ENCODE measurements around the gene SLC26A11. TPM values are rescaled to one million over a fixed set of nuclear protein-coding genes. Genes with fewer than 3 reads are reported as not detected.
"Not testable (repeated sequence)": the region's sequence is repeated elsewhere in the genome, so short reads cannot be mapped to it uniquely, and the experiment has no call there.

SLC26A11 gene
- total RNA-seq, 1 experiment from 2014 or later: 19.0 TPM

DNA sequence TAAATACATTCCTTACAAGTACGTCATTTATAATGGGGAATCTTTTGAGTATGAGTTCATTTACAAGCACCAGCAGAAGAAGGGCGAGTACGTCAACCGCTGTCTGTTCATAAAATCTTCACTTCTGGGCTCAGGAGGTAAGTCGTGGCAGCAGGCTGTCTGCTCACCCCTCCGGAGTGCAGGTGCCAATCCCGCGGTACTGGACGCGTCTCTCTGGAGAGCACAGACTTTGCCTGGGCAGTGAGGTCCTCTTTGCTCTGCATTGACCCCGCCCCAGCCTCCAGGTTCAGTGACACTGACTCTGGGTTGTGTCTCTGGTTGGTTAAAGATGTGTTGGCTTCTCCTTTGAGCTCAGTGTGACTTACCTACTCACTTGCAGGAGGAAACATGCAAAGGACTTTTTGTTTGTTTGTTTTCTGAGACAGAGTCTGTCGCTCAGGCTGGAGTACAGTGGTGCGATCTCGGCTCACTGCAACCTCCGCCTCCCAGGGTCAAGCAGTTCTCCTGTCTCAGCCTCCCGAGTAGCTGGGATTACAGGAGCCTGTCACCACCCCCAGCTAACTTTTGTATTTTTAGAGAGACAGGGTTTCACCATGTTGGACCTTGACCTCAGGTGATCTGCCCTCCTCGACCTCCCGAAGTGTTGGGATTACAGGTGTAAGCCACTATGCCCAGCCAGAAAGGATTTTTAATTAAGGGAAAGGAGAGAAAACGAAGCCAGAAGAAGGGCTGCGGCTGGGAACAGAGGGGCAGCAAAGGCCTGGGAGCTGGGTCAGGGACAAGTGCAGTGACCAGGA, 71.7 kb downstream of the SLC26A11 start:
- DNase-seq (ENCODE audit: low spot score): no peak
- in situ Hi-C loops (cut with HindIII; ENCODE audit: low sequenced_read_pairs): no loop called here

DNA sequence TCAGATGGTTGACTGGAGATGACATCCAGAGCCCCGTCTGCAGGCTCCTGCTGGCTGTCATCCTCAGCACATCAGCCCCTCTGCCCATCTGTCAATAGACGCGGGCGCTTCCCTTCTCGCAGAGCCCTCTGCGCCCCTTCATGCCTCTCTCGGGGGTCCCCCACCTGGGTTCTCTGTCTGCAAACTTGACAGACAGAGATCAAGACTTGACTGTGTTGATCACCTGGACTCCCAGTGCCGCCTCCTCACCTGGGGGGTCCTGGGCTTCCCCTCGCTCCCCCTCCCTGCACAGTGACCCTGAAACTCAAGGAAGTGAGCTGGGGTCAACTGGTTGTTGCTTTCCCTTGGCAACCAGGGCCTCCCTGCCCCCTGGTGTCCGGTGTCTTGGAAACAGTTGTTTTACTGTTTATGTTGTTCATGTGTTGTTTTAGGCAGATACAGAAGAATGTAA, 72.3 kb downstream of the SLC26A11 start:
- in situ Hi-C loops (cut with HindIII; ENCODE audit: low sequenced_read_pairs): no loop called here
- DNase-seq (ENCODE audit: low spot score): no peak

DNA sequence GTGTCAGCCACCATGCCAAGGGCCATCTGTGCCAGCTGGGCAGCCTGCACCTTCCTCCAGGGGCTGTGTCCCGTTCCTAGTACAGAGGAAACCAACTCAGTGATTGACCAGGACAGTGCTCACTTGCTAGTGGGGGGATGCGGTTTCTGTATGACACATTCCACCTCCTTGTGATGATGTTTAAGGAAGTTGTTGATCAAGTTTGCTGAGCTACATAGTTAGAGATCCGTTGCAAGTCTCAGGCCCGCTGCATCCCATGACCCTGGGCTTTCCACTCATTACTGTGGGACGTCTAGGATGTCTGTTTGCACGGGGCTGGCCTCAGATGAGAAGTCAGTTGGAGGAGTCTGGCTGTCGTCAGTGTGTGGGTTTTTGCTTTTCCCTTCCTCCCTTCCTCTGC, 74.0 kb downstream of the SLC26A11 start:
- no peak for DNase-seq (ENCODE audit: low spot score)
- in situ Hi-C loops (cut with HindIII; ENCODE audit: low sequenced_read_pairs): no loop called here

DNA sequence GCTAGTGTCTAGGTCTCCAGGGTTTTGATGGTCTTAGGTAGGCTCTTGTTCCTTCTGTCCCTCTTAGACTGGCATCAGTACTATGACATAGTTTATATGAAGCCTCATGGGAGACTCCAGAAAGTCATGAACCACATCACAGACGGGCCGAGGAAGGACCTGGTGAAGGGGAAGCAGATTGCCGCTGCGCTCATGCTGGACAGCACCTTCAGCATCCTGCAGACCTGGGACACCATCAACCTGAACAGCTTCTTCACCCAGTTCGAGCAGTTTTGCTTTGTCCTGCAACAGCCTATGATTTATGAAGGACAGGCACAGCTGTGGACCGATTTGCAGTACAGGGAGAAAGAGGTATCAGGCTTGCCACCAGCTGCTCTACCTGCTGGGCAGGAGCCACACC, 74.4 kb downstream of the SLC26A11 start:
- in situ Hi-C loops (cut with HindIII; ENCODE audit: low sequenced_read_pairs): no loop called here
- no peak for DNase-seq (ENCODE audit: low spot score)

DNA sequence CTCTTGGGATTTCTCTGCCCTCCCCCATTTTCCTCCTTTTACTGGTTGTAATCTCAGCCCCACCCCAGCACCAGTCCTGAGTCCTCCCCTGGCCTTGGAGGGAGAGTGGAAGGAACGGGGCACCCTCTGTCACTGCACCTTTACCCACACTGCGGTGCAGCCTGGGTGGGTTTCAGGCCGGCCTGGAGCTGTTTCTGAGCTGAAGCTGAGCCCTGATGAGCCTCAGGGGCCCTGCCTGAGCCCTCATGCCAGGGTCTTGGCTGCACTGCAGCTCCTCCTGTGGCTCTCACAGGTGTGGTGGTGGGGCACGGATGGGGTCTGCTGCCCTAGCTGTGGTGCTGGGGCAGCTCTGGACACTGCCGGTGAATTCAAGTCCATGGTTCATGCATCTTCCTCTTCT, 74.9 kb downstream of the SLC26A11 start:
- no peak for DNase-seq (ENCODE audit: low spot score)
- in situ Hi-C loops (cut with HindIII; ENCODE audit: low sequenced_read_pairs): no loop called here

DNA sequence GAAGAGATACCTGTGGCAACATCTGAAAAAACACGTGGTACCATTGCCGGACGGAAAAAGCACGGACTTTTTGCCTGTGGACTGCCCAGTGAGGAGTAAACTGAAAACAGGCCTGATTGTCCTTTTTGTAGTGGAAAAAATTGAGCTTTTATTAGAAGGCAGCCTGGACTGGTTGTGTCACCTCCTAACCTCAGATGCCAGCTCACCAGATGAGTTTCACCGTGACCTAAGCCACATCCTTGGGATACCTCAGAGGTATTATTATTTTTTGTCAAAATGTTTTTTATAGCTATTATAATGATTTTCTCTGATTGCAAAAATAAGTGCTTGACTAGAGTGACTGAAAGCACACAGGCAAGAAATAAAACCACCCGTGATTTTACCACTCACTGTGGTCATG, 75.3 kb downstream of the SLC26A11 start:
- DNase-seq (ENCODE audit: low spot score): no peak
- in situ Hi-C loops (cut with HindIII; ENCODE audit: low sequenced_read_pairs): no loop called here

DNA sequence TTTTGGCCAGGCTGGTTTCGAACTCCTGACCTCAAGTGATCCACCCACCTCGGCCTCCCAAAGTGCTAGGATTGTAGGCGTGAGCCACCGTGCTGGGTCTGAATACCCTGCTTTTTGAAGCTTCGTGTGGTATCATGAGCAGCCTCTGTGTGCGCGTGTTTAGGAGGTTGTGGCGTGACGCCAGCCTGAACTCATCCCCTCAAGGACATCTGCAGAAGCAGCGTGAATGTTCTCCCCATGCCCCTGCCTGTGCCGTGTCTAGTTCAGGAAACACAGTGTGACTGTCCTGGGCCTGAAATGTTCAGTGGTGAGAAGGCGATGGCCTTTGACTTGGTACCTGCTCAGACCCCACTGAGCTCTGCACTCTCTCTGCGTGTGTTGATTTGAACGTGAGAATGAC, 76.0 kb downstream of the SLC26A11 start:
- in situ Hi-C loops (cut with HindIII; ENCODE audit: low sequenced_read_pairs): no loop called here
- no peak for DNase-seq (ENCODE audit: low spot score)

DNA sequence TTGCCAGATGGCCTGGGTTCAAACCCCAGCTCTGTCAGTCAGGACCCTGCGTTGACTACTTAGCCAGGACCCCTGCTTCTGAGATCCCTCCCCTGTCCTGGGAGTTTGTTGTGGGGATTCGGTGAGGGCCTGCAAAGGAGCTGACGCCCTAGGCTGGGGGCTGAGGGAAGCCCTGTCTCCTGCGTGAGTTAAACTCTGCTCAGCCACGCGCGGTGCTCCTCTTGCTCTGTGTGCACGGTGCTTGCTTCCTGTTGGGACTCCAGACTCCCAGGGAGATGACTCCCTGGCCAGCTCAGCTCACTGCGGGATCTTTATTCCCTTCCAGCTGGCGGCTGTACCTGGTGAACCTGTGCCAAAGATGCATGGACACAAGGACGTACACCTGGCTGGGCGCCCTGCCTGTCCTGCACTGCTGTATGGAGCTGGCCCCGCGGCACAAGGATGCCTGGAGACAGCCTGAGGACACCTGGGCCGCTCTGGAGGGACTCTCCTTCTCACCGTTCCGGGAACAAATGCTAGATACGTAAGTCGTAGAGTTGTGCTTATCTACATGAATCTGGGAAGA, 77.9 kb downstream of the SLC26A11 start:
- in situ Hi-C loops (cut with HindIII; ENCODE audit: low sequenced_read_pairs): no loop called here
- no peak for DNase-seq (ENCODE audit: low spot score)

DNA sequence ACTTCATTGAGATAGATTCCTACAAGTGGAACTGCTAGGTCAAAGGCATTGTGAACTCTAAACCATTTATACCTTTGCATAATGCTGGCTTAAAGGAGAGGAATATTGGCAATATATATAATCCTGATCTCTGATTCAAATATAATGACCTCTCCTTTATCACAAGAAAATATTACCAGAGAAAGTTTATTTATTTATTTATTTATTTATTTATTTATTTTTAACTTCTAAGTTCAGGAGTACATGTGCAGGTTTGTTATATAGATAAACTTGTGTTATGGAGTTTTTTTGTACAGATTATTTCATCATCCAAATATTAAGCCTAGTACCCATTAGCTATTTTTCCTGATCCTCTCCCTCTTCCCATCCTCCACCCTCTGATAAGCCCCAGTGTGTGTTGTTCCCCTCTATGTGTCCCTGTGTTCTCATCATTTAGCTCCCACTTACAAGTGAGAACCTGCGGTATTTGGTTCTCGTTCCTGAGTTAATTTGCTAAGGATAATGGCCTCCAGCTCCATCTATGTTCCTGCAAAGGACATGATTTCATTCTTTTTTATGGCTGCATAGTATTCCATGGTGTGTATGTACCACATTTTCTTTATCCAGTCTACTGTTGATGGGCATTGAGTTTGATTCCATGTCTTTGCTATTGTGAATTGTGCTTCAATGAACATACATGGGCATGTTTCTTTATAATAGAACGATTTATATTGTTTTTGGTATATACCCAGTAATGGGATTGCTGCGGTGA, 79.3 kb downstream of the SLC26A11 start:
- DNase-seq (ENCODE audit: low spot score); in situ Hi-C loops (cut with HindIII; ENCODE audit: low sequenced_read_pairs): not testable (repeated sequence)

DNA sequence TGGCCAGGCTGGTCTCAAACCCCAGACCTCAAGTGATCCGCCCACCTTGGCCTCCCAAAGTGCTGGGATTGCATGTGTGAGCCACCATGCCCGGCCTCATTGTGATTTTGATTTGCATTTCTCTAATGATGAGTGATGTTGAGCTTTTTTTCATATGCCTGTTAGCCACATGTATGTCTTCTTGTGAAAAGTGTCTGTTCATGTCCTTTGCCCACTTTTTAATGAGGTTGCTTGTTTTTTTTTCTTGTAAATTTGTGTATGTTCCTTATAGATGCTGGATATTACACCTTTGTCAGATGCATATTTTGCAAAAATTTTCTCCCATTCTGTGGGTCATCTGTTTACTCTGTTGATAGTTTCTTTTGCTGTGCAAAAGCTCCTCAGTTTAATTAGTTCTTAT, 80.5 kb downstream of the SLC26A11 start:
- in situ Hi-C loops (cut with HindIII; ENCODE audit: low sequenced_read_pairs); DNase-seq (ENCODE audit: low spot score): not testable (repeated sequence)

Other genes starting within 250 kb of the SLC26A11 start
- gene TBC1D16, start 184.6 kb upstream of the SLC26A11 start, total RNA-seq (2014; rRNA removed; shearing (Covaris generic)): 9.6 and 21.7 TPM in 2 replicates
- 13.7 and 14.4 TPM in 2 replicates for gene CCDC40, start 183.8 kb upstream of the SLC26A11 start, total RNA-seq (2014; rRNA removed; shearing (Covaris generic))
- gene GAA, start 118.8 kb upstream of the SLC26A11 start, total RNA-seq (2014; rRNA removed; shearing (Covaris generic)): 41.7 and 43.5 TPM in 2 replicates
- 239 and 247 TPM in 2 replicates for gene EIF4A3, start 73.3 kb upstream of the SLC26A11 start, total RNA-seq (2014; rRNA removed; shearing (Covaris generic))
- 0.44 TPM in 1 of 2 replicates, not detected in the other for gene CARD14, start 50.4 kb upstream of the SLC26A11 start, total RNA-seq (2014; rRNA removed; shearing (Covaris generic))
- gene SGSH, start 94 bp upstream of the SLC26A11 start, total RNA-seq (2014; rRNA removed; shearing (Covaris generic)): 19.8 and 31.7 TPM in 2 replicates
- gene RNF213, start 40.4 kb downstream of the SLC26A11 start, total RNA-seq (2014; rRNA removed; shearing (Covaris generic)): 12.9 and 15.2 TPM in 2 replicates
- 28.1 and 30.7 TPM in 2 replicates for gene ENDOV, start 194.7 kb downstream of the SLC26A11 start, total RNA-seq (2014; rRNA removed; shearing (Covaris generic))

Data from G401 (cell line).